NCI-H1105 treated with DMSO at 0.1 percent for 48 hours (cell line): ENCODE results near the gene PPM1N.
"Not testable (repeated sequence)": the region's sequence is repeated elsewhere in the genome, so short reads cannot be mapped to it uniquely, and the experiment has no call there.

Source experiments
- DNase-seq: peaks from one replicate; lab custom pipeline; 2025; lab: John Stamatoyannopoulos, UW

PPM1N gene

DNA sequence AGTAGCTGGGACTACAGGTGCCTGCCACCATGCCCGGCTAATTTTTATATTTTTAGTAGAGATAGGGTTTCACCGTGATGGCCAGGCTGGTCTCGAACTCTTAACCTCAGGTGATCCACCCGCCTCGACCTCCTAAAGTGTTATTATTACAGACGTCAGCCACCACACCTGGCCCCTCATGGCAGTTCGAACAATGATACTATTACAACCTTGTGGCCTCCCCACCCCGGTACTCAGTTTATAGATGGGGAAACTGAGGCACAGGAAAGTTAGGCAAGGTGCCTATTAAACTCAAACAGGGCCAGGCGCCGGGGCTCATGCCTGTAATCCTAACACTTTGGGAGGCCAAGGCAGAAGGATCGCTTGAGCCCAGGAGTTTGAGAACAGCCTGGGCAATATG is 12.1 kb downstream of the PPM1N start:
- not testable (repeated sequence) for DNase-seq

DNA sequence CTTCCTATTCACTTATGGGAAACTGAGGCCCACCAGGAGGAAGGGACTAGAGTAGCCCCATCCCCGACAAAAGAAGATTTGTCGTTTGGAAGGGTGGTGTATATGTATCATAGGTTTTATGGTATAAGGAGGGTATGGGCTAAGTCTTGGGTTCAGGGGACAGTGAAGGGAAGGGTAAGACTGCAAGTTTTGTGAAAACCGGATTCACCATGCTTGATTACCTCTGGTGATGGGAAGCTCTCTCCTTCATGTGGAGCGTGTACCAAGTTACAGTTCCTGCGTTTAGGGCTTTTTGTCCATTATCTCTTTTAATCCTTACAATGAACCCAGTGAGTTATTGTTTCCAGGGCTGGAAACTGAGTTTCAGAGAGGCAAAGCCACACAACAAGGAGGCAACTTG is 12.8 kb downstream of the PPM1N start:
- no peak for DNase-seq

DNA sequence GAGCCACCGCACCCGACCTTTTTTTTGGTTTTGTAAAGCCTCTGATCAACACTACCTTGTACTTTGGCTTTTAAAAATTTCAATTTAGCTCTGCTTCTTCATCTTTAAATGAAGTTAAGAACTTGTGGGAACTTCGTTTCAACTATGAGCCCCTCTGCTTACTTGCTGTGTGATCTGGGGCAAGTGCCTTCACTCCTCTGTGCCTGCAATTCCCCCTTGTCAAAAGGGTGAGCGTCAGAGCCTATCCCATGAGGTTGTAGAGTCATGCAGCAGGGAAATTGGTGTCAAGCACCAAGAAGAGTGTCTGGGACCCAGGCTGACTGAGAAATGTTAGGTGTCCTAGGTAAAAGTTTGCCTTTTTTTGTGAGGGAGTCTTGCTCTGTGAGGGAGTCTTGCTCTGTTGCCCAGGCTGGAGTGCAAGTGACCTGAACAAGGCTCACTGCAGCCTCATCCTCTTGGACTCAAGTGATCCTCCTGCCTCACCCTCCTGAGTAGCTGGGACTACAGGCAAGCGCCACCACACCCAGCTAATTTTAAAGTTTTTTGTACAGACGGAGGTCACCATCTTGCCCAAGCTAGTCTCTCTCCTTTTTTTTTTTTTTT is 14.7 kb downstream of the PPM1N start:
- no peak for DNase-seq

DNA sequence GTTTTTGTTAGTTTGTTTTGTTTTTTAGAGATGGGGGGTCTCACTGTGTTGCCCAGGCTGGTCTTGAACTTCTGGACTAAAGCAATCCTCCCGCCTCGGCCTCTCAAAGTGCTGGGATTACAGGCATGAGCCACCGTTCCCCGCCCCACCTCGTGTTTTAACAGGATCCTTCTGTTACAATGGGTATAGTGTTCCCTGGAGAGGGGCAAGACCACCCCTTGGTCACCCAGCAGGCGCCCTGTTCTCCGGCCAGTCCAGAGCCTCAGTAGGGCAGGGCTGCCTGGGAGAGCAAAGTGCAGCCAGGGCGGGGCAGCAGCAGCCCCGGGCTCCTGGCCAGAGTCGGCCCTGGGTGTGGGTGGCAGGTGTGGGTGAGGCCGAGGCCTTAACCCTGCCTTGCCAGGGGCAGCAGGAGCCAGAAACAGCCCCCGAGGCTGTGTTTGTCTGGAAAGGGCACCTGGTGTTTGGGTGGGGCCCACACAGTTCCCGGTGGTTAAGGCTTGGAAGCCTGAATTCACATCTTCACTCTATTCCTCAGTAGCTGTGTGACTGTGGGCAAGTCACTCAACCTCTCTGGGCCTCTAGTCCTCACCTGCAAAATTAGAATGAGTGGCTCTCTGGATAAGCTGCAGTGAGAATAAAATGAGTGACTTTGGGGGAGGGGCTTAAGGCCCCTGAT is 16.3 kb downstream of the PPM1N start:
- DNase-seq = no peak

DNA sequence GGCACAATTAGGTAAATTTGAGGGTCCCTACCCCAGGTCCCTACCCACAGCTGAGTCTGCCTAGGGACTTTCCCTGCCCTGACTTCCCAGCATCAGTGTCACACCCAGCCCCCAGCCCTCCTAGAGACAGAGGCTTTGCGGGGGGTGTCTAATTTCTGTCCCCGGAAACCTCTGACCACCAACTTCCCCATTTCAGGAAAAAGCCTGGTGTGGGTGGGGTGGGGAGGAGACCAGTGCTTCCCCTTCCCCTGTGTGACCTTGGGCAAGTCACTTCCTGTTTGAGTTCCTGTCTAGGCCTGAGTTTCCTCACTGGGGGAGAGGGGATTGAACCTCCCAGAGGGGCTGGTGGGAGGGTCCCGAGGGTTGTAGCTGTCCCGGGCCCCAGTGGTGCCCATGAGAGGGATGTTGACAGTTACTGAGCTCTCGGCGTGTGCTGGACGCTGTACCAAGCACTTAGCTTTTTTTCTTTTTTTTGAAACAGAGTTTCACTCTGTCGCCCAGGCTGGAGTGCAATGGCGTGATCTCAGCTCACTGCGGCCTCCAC is 16.9 kb downstream of the PPM1N start:
- no peak for DNase-seq

DNA sequence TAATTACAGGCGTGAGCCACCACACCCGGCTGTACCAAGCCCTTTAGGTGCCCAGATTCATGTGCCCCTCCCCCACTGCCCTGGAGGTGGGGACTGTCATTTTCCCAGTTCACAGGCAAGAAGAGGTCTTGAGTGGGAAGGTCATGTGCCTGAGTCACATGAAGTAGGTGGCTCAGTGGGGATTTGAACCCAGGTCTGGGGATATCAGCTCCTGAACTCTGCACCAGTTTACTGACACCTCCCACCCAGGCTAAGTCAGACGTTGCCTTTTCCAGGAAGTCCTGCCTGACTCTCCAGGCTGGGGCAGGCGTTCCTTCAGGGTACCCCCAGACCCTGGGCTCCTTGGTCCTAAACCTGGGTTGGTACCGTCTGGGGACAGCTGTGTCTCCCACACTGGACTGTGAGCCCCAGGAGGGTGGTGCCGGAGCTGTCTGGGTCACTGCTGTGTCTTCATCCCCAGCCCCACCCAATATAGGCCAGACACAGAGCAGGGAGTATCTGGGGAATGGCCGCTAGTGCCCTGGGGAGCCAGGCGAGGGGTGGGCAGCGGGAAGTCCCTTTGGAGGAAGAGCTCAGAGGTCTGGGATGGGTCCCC is 17.7 kb downstream of the PPM1N start:
- no peak for DNase-seq

DNA sequence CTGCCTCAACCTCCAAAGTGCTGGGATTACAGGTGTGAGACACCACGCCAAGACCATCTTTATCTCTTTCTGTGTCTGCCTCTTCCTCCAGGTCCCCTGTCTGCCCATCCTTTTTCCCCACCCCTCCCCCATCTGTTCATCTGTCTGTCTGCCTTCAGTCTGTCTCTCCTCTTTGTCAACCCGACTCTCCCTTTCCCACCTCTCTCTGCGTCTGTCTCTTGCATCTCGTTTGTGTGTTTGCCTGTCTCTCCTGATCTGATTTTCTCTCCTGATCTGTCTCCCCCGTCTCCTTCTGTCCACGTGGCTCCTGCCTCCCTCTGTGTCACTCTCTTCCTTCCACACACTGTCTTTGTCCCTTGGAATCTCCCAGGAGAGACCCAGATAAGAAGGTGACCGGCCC is 19.0 kb downstream of the PPM1N start:
- no peak for DNase-seq

DNA sequence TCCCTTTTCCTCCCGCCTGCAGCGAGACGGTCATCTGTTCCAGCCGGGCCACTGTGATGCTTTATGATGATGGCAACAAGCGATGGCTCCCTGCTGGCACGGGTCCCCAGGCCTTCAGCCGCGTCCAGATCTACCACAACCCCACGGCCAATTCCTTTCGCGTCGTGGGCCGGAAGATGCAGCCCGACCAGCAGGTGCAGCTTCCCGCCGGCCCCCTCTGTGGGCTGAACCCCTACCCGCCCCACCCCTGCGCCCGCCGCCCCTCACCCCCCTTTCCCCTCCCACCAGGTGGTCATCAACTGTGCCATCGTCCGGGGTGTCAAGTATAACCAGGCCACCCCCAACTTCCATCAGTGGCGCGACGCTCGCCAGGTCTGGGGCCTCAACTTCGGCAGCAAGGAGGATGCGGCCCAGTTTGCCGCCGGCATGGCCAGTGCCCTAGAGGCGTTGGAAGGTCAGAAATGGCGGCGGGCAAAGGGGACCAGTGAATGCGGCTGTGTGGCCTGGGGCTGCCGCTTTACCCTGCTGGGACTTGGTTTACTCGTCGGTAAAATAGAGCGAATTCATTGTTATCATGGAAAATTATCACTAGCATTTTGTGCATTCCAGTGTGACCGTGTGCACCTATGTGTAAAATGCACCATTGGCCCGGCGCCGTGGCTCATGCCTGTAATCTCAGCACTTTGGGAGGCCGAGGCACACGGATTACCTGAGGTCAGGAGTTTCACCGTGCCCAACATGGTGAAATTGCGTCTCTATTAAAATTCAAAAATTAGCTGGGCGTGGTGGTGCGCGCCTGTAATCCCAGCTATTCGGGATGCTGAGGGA is 19.6 kb downstream of the PPM1N start:
- DNase-seq = no peak

DNA sequence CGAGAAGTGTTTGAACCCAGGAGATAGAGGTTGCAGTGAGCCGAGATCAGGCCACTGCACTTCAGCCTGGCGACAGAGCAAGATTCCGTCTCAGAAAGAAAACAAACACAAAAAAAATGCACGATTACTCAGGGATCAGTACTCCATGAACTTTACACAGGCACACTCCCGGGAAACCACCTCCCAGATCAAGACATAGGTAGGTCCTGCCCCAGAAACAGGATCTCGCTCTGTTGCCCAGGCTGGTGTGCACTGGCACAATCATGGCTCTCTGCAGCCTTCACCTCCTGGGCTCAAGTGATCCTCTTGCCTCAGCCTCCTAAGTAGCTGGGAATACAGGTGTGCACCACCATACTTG is 20.2 kb downstream of the PPM1N start:
- no peak for DNase-seq

DNA sequence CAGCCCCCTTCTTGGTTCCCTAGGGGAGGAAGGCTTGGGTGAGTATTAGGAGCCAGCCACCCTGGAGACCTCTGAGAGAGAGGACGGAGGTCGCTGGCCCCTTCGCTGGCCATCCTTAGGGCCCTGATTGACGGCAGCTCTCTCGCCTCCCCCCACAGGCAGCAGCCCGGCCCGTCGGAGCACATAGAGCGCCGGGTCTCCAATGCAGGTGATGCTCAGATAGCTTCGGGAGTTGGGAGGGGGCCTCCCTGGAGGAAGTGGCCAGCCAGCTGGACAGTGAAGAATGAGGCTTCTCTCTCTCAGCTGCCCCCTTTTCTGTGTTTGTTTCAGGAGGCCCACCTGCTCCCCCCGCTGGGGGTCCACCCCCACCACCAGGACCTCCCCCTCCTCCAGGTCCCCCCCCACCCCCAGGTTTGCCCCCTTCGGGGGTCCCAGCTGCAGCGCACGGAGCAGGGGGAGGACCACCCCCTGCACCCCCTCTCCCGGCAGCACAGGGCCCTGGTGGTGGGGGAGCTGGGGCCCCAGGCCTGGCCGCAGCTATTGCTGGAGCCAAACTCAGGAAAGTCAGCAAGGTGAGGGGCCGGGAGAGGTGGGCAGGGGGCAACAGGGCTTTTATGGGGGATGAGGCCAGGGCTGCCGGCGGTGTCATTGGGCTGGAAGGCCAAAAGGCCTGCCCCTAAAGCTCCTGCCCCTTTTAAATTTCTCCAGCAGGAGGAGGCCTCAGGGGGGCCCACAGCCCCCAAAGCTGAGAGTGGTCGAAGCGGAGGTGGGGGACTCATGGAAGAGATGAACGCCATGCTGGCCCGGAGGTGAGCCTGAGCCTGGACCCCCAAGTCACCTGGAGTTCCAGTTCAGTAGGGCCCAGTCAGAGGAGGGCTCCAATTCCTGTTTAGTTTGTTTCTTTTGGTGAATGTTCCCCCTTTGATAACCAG is 24.0 kb downstream of the PPM1N start:
- DNase-seq = no peak

DNA sequence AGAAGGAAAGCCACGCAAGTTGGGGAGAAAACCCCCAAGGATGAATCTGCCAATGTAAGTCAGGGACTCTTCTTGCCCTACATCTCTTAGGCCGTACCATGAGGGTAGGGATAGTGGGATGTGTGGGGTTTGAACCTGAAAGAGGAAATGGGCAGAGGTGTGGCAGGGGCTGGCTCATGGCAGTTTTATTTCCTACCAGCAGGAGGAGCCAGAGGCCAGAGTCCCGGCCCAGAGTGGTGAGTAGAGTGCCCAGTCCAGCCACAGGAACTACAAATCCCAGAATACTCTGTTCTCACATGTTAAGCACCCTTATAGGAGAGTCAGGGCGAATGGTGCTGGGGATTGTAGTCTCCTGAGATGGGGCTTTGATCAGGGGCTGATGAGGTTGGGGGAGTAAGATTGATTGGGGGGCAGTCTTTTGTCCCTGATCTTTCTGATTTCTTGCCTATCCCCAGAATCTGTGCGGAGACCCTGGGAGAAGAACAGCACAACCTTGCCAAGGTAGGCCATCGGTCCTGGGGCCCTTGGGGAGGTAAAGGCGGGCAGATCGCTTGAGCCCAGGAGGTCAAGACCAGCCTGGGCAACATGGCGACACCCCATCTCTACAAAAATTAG is 25.5 kb downstream of the PPM1N start:
- peak; percentile 91 for DNase-seq

DNA sequence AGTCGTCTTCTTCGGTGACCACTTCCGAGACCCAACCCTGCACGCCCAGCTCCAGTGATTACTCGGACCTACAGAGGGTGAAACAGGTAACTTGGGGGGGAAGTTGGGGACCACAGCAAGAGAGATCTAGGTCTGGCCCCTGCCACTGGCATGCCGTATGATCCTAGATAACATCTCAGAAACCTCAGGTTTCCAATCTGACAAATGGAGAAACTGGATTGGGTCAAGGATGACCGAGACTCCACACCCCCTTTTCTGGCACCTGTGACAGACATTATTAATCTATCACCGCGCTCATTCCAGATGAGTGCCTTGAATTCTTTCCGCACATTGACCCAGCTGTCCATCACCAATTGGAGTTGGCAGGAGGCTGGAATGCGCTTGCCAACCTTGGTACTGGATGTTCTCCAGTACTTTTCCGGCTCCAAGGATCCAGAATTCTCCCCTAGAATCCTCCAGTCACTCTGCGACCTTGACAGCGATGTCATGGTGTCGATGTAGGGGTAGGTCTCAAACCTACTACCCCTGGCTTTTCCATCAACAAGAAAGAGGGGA is 26.4 kb downstream of the PPM1N start:
- no peak for DNase-seq

DNA sequence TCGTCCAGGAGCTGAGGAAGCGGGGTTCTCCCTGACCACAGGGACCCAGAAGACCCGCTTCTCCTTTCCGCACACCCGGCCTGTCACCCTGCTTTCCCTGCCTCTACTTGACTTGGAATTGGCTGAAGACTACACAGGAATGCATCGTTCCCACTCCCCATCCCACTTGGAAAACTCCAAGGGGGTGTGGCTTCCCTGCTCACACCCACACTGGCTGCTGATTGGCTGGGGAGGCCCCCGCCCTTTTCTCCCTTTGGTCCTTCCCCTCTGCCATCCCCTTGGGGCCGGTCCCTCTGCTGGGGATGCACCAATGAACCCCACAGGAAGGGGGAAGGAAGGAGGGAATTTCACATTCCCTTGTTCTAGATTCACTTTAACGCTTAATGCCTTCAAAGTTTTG is 27.9 kb downstream of the PPM1N start:
- peak; percentile 54 for DNase-seq

DNA sequence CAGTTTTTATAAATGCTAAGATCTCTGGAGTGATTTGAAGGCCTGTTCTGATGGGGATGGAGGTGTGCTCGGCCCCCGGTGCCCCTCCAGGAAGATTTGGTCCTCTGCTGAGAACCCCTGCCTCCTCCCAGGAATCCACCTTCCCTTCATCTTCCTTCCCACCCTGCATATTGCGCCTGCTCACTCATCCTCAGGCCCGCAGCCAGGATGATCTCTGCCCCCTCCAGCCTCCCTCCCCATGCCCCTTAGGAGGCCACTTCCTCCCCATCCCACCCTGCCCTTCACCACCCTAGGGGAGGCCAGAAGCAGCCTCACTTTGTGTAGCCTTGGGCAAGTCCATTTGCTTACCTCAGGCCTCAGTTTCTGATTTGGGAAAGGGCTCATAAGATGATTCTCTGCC is 28.7 kb downstream of the PPM1N start:
- no peak for DNase-seq

DNA sequence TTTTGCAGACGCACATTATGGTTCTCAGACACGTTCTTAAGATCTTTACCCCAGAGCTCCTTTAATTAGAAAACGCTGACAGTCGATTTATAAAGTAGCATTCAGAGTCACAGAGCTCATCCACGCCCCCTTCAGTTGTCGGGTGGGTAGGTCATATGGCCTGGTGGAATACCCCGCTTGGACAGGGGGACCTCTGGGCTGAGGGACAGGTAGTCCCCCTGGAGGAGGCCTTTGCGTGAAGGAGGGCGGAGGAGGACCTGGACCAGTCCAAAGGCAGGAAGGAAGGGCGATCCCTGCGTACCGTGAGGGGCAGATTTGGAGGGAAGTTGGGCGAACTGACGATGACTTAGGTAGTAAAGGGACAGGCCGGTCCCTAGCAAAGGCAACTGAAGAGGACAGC is 29.5 kb downstream of the PPM1N start:
- DNase-seq = no peak

DNA sequence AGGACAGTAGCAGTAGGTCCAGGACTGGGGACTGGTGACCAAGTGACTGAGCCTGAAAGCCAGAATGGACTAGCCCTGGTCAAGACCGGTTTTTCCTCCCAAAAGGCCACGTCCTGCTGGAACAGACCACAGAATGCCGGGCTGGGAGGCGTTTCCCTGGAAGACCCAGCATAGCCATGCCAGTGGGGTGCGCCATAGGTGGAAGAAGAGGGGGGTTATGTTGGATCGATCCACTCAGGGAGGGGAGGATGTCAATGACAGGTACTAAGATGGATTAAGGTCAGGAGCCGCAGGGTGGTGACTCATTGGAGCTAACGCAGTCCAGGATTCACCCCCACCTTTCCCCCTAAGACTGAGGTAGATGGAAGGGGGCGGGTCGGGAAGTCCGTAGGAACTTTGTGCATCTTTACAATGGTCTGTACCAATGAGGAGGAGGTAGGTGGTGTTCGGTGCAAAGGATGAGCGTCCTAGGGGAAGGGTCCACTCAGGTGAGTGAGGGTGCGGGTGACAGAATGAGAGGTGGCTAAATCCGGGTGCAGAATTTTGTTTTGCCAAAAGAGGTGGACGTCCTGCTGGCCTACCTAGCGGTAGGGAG is 30.0 kb downstream of the PPM1N start:
- no peak for DNase-seq

DNA sequence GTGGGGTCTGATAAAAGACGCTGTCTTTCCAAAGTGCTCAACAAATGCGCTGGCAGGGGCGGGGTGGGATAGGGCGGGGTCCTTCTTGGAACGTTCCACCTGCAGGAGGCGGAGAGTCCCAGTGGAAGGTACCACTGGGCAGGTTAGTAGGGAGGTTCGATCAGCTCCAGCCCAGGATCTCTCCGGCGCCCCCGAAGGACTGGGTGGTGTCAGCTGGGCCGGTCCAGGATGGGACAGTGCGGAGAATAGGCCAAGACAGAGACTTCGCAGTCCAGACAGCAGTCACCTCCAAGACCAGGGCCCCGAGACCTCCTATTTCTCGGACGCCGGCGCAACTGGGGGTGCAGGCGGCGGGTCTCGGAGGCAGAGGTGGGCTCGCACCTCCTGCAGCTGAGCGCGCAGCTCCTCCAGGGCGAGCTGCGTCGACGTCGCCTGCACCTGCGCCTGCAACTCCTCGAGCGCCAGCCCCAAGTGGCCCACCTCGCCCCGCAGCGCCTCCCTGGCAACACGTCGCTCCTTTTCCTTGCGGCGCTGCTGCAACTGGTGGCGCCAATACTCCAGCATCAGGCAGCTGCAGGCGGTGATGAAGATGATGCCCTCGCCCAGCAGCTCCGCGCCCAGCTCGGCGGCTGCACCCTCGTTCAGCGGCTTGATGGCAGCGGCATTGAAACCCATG is 30.6 kb downstream of the PPM1N start:
- peak; percentile 84 for DNase-seq

DNA sequence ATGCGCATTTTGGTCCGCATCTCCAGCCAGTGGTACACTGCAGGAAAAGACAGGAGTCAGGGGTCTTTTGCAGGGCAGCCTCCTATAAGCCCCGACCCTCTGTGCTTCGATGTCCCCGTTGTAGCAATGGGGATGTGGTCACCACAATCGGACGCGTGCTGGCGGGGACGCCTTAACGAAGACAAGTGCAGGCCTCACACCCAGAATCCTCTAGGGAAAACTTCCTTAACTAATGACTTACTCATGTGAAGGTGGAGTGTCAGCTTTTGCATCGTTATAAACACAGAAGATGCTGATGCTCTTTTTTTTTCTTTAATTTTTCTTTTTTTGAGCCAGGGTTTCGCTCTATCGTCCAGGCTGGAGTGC is 31.2 kb downstream of the PPM1N start:
- peak; percentile 46 for DNase-seq

DNA sequence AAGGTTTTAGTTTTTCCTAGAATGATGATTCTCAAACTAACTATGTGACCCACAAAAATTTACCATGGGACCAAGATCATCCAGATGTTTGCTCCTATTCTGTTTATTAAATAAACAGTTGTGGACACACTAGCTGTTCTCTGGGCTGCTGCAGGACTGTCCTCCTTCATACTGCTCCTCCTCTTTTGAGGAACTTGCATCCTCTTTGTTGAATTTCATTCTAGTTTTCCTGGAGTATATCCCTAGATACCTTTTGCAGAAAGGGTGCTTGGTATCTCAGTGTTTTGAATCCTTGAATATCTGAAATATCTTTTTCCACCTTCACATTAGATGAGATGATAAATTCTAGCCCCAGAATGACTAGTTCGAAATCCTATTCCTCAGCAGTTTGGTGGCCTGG is 33.1 kb downstream of the PPM1N start:
- DNase-seq = no peak

DNA sequence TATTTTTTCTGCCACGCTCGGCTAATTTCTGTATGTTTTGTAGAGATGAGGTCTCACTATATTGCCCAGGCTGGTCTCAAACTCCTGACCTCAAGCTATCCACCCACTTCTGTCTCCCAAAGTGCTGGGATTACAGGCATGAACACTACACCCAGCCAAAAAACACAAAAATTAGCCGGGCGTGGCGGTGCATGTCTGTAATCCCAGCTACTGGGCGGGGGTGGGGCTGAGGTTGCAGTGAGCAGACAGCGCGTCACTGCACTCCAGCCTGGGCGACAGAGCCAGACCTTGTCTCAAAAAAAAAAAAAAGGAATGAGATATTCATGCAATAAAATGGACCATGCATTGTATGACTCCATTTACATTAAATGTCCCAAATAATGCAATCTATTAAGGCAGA is 41.2 kb downstream of the PPM1N start:
- DNase-seq = no peak
